ENCODE data around the gene GP2. TPM values are rescaled to one million over a fixed set of nuclear protein-coding genes. Genes with fewer than 3 reads are reported as not detected.
"Not testable (repeated sequence)": the region's sequence is repeated elsewhere in the genome, so short reads cannot be mapped to it uniquely, and the experiment has no call there.

Gene GP2
- total RNA-seq, 2 donors from 2014 or later: not detected

DNA sequence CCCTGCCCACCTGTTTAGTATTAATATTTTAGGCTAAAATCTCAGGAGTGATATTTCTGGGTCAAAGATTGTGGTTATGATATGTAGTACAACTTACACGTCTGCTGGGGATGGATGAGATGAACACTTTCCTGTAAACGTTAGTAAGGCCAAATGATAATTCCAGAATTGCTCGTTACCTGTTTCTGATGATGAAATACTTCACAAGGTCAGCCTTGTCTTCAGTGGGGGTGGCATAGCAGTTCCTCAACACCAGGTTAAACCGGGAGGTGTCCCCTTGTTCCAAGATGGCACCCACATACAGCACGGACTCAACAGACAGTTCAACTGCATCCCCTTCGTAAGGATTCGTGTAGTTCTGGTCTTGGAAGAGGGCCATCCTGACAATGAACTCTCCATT, 9.3 kb downstream of the GP2 start:
- Mint-ChIP-seq H3K27ac (no peak overlapping the region), H3K27me3 (peaks cover 3% of the 10 kb centered on the region), H3K4me3 (no peak overlapping the region), H3K36me3 (ENCODE audit: low read depth) (no peaks in the 10 kb centered on the region), H3K4me1 (no peaks in the 10 kb centered on the region), H3K9me3 (no peaks in the 10 kb centered on the region)
- no peak for ATAC-seq (replicated peaks)

DNA sequence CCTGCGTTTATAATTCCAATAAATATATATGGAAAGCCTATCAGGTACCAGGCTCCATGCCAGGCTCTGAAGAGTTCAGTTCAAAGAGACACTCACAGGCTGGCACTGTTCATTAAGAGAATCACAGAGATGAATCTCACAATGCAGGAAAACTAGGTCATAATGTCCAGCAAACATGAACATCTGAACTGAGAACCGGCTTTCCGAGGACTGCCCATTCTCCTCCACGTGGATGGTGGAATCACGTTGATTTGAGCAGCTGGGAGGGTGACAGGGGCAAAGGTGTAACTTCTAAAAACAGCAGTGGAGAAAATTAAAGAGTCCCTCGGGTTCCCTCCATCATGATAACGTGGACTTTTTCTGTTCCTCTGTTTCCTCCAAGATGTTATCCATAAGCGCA, 10.2 kb downstream of the GP2 start:
- no peak for ATAC-seq (replicated peaks)

DNA sequence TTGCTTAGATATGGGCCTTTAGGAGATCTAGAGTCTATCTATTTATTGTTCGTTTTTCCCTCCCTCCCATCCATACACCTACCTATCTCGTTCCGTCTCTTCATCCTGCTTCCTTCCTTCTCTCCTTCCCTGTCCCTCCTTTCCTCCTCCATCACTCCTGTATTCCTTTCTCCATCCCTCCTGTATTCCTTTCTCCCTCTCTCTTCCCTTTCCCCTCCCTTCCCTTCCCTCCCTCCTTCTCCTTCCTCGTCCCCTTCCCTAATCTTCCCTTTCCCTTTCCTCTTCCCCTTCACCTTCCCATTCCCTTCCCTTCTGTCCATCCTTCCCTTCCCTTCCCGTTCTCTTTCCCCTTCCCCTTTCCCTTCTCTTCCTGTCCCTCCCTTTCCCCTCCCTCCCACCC, 10.6 kb downstream of the GP2 start:
- no peak for ATAC-seq (replicated peaks)
- H3K27me3 Mint-ChIP-seq: peaks cover 3% of the 10 kb centered on the region

More for the DNA sequence above, 10.2 kb downstream of the GP2 start:
- no peaks in the 10 kb centered on the region for H3K36me3 Mint-ChIP-seq (ENCODE audit: low read depth)
- no peaks in the 10 kb centered on the region for H3K4me1 Mint-ChIP-seq
- no peak overlapping the region for H3K4me3 Mint-ChIP-seq
- no peaks in the 10 kb centered on the region for H3K9me3 Mint-ChIP-seq
- H3K27ac Mint-ChIP-seq: no peak overlapping the region
- H3K27me3 Mint-ChIP-seq: peaks cover 3% of the 10 kb centered on the region

DNA sequence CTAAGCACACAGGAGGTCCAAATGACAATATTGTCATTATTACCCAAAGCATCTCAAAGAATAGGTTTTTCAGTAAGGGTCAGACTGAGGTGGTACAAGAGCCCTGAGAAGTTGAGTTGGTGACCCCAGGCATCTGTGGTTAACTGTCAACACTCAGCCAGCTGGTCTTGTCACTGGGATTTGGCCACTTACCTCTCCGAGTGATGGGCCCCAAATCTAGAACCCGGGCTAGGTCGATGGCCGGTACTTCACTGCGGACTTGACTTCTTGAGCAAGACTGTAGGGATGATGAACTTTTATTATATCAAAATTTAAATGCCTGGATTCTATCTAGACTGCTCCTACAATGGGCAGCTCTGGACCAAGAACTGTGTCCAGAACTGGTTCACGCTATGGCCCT, 11.5 kb downstream of the GP2 start:
- Mint-ChIP-seq H3K9me3 (no peaks in the 10 kb centered on the region), H3K4me1 (no peaks in the 10 kb centered on the region), H3K27me3 (no peaks in the 10 kb centered on the region), H3K4me3 (no peak overlapping the region), H3K36me3 (ENCODE audit: low read depth) (no peaks in the 10 kb centered on the region), H3K27ac (no peak overlapping the region)
- no peak for ATAC-seq (replicated peaks)

More for the DNA sequence above, 10.6 kb downstream of the GP2 start:
- no peaks in the 10 kb centered on the region for H3K4me1 Mint-ChIP-seq
- H3K36me3 Mint-ChIP-seq (ENCODE audit: low read depth): no peaks in the 10 kb centered on the region
- no peak overlapping the region for H3K27ac Mint-ChIP-seq
- no peaks in the 10 kb centered on the region for H3K9me3 Mint-ChIP-seq
- no peak overlapping the region for H3K4me3 Mint-ChIP-seq

DNA sequence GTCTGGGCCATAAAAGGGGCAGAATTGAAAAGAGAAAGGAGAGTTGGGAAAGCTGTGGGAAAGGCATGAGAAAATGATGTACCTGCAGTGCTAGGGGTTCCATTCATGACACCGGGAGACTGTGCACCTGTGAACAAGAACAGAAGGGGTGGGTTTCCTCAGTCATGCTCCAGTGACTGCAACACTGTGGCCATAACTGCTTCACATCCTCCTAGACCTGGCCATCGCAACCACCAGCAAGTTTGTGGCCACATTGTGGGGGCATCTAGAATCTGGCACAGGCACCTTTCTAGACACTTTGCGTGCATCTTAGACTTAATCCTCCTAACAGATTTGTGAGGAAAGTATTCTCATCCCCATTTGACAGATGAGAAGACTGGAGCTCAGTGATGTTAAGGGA, 12.7 kb downstream of the GP2 start:
- H3K27ac Mint-ChIP-seq: no peak overlapping the region
- H3K4me3 Mint-ChIP-seq: no peak overlapping the region
- no peaks in the 10 kb centered on the region for H3K9me3 Mint-ChIP-seq
- ATAC-seq (replicated peaks): no peak
- no peaks in the 10 kb centered on the region for H3K4me1 Mint-ChIP-seq
- H3K36me3 Mint-ChIP-seq (ENCODE audit: low read depth): no peaks in the 10 kb centered on the region
- H3K27me3 Mint-ChIP-seq: no peaks in the 10 kb centered on the region

DNA sequence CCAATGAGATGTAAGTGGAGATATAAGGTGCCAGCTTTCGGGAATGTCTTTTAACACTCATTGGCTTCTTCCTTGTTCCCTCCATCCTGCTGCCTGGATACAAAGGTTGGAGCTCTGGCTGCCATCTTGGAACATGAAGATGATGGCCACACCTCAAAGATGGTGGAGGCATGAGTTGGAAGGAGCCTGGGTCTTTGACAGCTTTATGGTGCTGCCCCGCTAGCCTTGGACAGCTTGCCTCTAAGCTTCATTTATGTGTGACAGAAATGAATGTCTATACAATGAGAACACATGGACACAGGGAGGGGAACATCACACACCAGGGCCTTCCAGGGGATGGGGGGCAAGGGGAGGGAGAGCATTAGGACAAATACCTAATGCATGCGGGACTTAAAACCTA, 13.6 kb downstream of the GP2 start:
- H3K4me3 Mint-ChIP-seq: no peak overlapping the region
- H3K36me3 Mint-ChIP-seq (ENCODE audit: low read depth): no peaks in the 10 kb centered on the region
- no peak for ATAC-seq (replicated peaks)
- H3K27me3 Mint-ChIP-seq: no peaks in the 10 kb centered on the region
- H3K9me3 Mint-ChIP-seq: no peaks in the 10 kb centered on the region
- H3K4me1 Mint-ChIP-seq: no peaks in the 10 kb centered on the region
- H3K27ac Mint-ChIP-seq: no peak overlapping the region

DNA sequence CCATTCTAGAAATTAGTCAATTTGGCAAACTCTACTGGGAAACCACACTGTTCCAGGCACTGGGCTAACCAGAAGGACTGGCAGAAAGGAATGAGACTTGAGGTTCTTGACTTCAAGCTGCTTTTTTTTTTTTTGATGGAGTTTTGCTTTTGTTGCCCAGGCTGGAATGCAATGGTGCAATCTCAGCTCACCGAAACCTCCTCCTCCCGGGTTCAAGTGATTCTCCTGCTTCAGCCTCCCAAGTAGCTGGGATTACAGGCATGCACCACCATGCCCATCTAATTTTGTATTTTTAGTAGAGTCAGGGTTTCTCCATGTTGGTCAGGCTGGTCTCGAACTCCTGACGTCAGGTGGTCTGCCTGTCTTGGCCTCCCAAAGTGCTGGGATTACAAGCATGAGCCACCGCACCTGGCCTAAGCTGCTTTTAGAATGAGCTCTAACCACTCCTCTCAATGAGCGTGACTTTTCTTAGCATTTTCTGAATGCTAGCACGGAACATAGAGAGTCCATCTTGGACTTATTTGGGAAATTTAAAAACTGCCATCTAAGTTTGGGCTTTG, 14.7 kb downstream of the GP2 start:
- not testable (repeated sequence) for H3K4me1 Mint-ChIP-seq; H3K4me3 Mint-ChIP-seq; H3K36me3 Mint-ChIP-seq (ENCODE audit: low read depth); H3K27ac Mint-ChIP-seq; H3K9me3 Mint-ChIP-seq; ATAC-seq (replicated peaks); H3K27me3 Mint-ChIP-seq

DNA sequence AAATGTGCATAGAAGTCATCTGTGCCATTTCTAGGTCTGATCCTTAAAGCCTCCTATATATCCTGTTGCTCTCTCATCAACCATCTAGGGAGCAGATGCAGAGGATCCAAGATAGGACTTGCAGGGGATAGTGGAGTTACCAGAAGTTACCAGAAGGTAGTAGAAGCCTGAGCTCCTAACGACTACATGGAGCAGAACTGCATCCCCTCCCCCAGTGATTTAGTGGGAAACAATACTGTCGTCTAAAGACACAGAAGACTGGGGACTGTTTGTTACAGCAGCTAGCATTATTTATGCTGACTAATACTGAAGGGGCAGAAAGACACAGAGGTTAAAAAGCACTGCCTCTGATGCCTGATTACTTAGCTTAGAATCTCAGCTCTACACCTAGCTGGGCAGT, 15.8 kb downstream of the GP2 start:
- peaks cover 1% of the 10 kb centered on the region for H3K27me3 Mint-ChIP-seq
- no peak overlapping the region for H3K4me3 Mint-ChIP-seq
- H3K27ac Mint-ChIP-seq: no peak overlapping the region
- no peak for ATAC-seq (replicated peaks)
- no peaks in the 10 kb centered on the region for H3K4me1 Mint-ChIP-seq
- no peaks in the 10 kb centered on the region for H3K36me3 Mint-ChIP-seq (ENCODE audit: low read depth)
- no peaks in the 10 kb centered on the region for H3K9me3 Mint-ChIP-seq

DNA sequence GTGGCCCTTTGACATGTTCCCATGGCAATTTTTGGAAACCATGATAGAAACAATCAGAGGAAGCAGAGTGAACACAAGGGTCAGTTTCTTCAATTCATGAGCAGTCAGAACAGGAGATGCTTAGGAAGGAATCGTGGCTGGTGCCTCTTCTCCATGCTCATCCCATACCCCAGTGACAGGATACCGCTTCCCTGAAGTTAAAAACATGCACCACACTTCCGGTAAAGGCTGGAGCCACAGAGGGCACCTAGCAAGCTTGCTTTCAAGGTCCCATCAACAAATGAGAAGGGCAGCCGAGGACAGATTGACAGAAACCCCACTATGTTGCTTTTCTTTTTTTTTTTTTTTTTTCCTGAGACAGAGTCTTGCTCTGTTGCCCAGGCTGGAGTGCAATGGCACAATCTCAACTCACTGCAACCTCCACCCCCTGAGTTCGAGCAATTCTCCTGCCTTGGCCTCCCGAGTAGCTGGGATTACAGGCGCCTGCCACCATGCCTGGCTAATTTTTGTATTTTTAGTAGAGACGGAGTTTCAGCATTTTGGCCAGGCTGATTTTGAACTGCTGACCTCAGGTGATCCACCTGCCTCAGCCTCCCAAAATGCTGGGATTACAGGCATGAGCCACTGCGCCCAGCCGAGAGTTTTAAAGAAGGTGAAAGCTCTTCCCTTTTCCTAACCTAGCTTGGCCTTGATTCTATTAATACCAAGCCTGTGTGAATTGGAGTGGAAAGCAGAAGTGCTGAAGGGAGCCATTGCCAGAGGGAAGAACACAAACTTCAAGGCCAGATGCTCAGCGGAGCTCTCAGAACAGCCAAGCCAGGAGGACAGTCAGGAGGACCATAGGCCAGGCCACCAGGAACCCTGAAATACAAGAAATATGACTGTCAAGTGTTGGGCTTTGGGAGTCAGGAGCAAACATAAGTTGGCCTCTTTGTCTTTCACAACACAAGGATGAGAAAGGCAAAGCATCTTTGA, 16.6 kb downstream of the GP2 start:
- no peaks in the 10 kb centered on the region for H3K36me3 Mint-ChIP-seq (ENCODE audit: low read depth)
- ATAC-seq (replicated peaks): no peak
- no peak overlapping the region for H3K27ac Mint-ChIP-seq
- peaks cover 5% of the 10 kb centered on the region for H3K27me3 Mint-ChIP-seq
- no peak overlapping the region for H3K4me3 Mint-ChIP-seq
- H3K4me1 Mint-ChIP-seq: no peaks in the 10 kb centered on the region
- H3K9me3 Mint-ChIP-seq: no peaks in the 10 kb centered on the region

DNA sequence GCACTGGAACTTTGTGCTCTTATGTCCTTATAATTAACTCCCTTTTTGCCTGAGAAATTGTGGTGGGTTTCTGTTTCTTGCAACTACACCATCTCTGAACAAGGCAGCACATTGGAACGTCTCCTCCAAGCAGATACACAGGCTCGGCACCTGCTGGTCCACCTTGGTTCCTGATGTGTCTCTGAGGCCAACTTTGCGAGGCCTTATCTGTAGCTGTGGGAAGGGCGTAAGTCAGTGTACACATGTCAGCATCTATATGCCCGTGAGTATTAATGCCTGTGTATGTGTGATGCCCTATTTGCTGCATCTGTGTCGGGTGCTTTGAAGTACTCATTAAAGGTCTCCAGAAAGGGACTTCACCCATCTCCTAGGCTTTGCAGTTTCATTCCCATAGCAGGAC, 17.5 kb downstream of the GP2 start:
- H3K27me3 Mint-ChIP-seq: peaks cover 5% of the 10 kb centered on the region
- no peaks in the 10 kb centered on the region for H3K9me3 Mint-ChIP-seq
- H3K36me3 Mint-ChIP-seq (ENCODE audit: low read depth): no peaks in the 10 kb centered on the region
- no peaks in the 10 kb centered on the region for H3K4me1 Mint-ChIP-seq
- ATAC-seq (replicated peaks): no peak
- no peak overlapping the region for H3K27ac Mint-ChIP-seq
- no peak overlapping the region for H3K4me3 Mint-ChIP-seq

DNA sequence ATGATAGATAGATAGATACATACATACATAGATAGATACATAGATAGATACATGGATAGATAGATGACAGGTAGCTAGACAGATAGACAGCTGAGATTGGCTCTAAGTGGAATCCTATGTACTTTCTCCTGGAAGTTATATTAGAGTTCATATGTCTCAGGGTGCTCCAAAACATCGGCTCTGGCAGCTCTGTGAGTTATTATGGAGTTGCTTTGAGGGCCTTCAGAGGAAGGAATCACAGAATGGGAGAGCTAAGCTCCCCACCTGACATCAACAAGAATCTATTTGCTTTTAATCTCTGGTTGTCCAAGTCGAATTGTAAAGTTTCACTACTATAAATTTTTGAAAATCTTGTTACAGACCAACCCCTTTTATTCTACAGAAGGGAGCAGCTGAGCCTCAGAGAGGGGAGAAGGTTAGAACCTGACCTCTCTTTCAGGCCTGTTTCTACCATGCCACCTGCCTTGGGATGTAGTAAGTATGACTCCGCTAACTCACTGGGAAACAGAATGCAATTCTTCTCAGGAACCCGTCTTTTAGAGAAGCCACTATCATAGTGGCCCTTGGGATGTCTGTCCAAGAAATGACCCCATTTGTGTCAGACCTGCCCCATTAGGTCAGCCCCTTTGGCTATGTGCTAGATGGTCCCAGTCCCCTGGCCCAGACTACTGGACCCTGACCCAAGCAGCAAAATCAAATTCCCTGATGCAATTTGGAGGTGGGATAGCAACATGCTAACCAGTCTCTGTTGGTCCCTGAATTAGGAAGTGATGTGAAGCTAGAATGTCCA, 18.3 kb downstream of the GP2 start:
- Mint-ChIP-seq H3K9me3 (no peaks in the 10 kb centered on the region), H3K27me3 (peaks cover 5% of the 10 kb centered on the region), H3K36me3 (ENCODE audit: low read depth) (no peaks in the 10 kb centered on the region), H3K27ac (no peak overlapping the region), H3K4me3 (no peak overlapping the region), H3K4me1 (no peaks in the 10 kb centered on the region)
- no peak for ATAC-seq (replicated peaks)

DNA sequence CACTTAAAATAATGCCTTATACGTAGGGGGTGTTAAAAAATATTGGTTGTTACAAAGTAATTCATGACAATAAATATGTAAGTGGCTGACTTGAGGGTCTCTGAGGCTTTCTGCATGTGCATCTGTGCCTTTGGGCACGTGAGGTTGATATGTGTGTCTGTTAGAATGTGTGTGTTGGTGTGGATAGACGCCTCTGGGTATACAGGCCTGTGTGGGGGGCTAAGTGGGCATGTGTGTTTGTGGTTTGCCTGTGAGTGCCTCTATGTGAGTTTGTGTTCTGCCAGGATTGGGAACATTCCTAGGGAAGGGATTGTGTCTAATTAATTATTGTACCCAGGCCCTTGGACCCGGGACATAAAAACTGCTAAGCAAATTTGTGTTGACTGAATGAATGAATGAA, 19.0 kb downstream of the GP2 start:
- no peaks in the 10 kb centered on the region for H3K4me1 Mint-ChIP-seq
- no peaks in the 10 kb centered on the region for H3K36me3 Mint-ChIP-seq (ENCODE audit: low read depth)
- ATAC-seq (replicated peaks): no peak
- H3K9me3 Mint-ChIP-seq: no peaks in the 10 kb centered on the region
- H3K27ac Mint-ChIP-seq: no peak overlapping the region
- peaks cover 5% of the 10 kb centered on the region for H3K27me3 Mint-ChIP-seq
- H3K4me3 Mint-ChIP-seq: no peak overlapping the region

DNA sequence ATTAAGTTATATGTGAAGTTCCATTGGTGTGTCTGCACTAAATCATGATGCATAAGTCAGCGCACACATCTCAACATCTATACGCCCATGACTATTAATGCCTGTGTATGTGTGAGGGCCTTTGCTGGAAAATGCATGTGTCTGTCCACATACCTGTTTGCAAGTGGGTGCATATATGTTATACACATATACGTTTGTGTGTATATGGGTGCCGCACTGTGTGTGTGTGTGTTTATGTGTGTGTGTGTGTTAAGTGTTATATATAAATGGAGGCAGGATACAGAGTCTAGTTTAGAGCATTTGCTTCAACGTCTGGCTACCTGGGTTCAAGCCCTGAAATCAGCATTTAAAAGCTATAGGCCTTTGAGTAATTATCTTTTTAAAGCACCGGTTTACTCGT, 19.5 kb downstream of the GP2 start:
- peaks cover 5% of the 10 kb centered on the region for H3K27me3 Mint-ChIP-seq
- no peak overlapping the region for H3K27ac Mint-ChIP-seq
- ATAC-seq (replicated peaks): no peak
- no peaks in the 10 kb centered on the region for H3K36me3 Mint-ChIP-seq (ENCODE audit: low read depth)
- no peaks in the 10 kb centered on the region for H3K9me3 Mint-ChIP-seq
- H3K4me1 Mint-ChIP-seq: no peaks in the 10 kb centered on the region
- no peak overlapping the region for H3K4me3 Mint-ChIP-seq

DNA sequence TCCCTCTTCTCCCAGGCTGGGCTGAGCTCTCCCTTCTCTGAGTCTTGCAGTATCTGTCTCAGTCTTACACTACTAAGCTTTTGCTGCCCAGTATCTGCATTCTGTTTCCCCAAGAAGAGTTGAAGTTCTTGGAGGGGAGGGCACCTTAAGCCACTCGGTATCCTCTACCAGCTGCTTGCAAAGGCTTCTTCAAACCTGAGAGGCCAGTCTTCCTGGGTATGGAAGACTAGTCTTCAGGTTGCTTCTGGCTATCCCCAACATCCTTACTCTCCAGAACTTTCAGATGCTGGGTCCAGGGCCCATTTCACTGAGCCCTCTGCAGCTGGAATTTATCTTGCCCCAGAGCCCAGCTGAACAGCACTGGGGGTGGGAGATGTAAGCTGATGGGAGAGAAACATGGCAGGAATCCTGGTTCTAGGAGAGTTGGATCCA, 20.1 kb downstream of the GP2 start:
- Mint-ChIP-seq H3K27ac (no peak overlapping the region), H3K36me3 (ENCODE audit: low read depth) (no peaks in the 10 kb centered on the region), H3K27me3 (peaks cover 5% of the 10 kb centered on the region), H3K9me3 (no peaks in the 10 kb centered on the region), H3K4me3 (no peak overlapping the region), H3K4me1 (no peaks in the 10 kb centered on the region)
- no peak for ATAC-seq (replicated peaks)

DNA sequence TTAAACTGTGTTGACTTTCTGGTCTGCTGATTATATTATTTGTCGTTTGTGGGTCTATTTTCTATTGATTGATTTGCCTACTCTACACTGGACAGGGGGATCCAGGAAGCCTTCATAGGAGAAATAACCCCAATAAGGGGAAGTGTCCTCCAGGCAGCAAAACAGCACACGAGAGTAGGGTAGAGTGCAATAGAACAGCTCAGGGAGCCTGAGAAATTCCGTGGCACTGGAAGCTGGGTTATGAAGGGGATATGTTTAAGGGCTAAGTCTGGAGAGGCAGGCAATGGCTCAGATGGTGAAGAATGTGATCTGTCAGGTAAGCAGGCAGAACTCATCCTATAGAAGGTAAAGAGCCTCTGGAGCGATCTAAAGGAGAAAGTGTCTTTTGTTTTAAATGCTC, 20.9 kb downstream of the GP2 start:
- Mint-ChIP-seq H3K9me3 (no peaks in the 10 kb centered on the region), H3K27ac (no peak overlapping the region), H3K36me3 (ENCODE audit: low read depth) (no peaks in the 10 kb centered on the region), H3K27me3 (peaks cover 5% of the 10 kb centered on the region), H3K4me1 (no peaks in the 10 kb centered on the region), H3K4me3 (no peak overlapping the region)
- no peak for ATAC-seq (replicated peaks)

All from activated T-helper 17 cell treated with anti-CD3 and anti-CD28 coated beads, Interleukin-2, amount 50 U/mL, for 72 hours (primary cell).